Right lobe of liver (tissue), 6 donors: ENCODE results near the gene NPFF. TPM values are rescaled to one million over a fixed set of nuclear protein-coding genes. Genes with fewer than 3 reads are reported as not detected.
"Not testable (repeated sequence)": the region's sequence is repeated elsewhere in the genome, so short reads cannot be mapped to it uniquely, and the experiment has no call there.

Experiments used
- ATAC-seq, 4 donors: fragments of 200-7000 bp; cut with Tn5 transposase; one replicate each; pipeline ENCODE4 v1.9.1; 2020; ENCODE audit warnings: mild to moderate bottlenecking in 4 of 4, moderate library complexity in 4 of 4
- DNase-seq, 3 donors: peaks; one replicate each; pipeline ENCODE4 v3.0.0-alpha.2; 2020
- H3K27ac ChIP-seq, 3 donors: fragments of 200-600 bp; one replicate each; pipeline ENCODE4 v1.8.0; 2022
- H3K27me3 ChIP-seq, 2 donors: fragments of 200-600 bp; one replicate each; pipeline ENCODE4 v1.8.0; 2022
- H3K36me3 ChIP-seq, 4 donors: fragments of 200-600 bp; sonication (generic) in 1 of 4; one replicate each; pipeline versions ENCODE4 v1.5.1 to v1.8.0; 2017 to 2022; ENCODE audit warnings: control low read depth in 1 of 4
- H3K4me1 ChIP-seq, 4 donors: fragments of 200-600 bp; sonication (generic) in 1 of 4; one replicate each; pipeline versions ENCODE4 v1.5.1 to v1.8.0; 2017 to 2022; ENCODE audit warnings: control low read depth in 1 of 4
- H3K4me3 ChIP-seq, 3 donors: fragments of 200-600 bp; one replicate each; pipeline ENCODE4 v1.8.0; 2022
- H3K9me3 ChIP-seq, 4 donors: fragments of 200-600 bp; sonication (generic) in 1 of 4; one replicate each; pipeline versions ENCODE4 v1.5.1 to v1.8.0; 2017 to 2022; ENCODE audit warnings: control low read depth in 1 of 4
- POLR2A ChIP-seq: fragments of 450-650 bp; IDR thresholded peaks from one replicate; pipeline ENCODE4 v1.6.1; 2017; ENCODE audit warnings: antibody characterized with exemption, mild to moderate bottlenecking
- WGBS: methylation state at CpG from one replicate; pipeline ENCODE4 v1.1.6; 2018; ENCODE audit warnings: low coverage, low lambda C conversion rate; ENCODE audit not compliant: insufficient coverage; ENCODE audit errors: missing lambda C conversion rate; 5-methylcytosine and 5-hydroxymethylcytosine counted together
- intact Hi-C, 2 donors: fragments of 100-400 bp; cut with DNase I; formaldehyde crosslinking; loops; one replicate each; pipeline versions ENCODE4 v1.11.2 to v1.14.1; 2022
- long read RNA-seq: library from polyadenylated mRNA; unstranded; transcript quantifications from one replicate; pipeline ENCODE4 v2.0.0, GENCODE V29; 2019
- total RNA-seq, 6 experiments: library from RNA; depleted of rRNA in 2 of 6; stranded (reverse); fragments of >200 nt in 2 of 6; fragmentation: NEBNext Ultra II Directional in 3 of 6; extraction: Animal tissue kit (Norgen Biotek cat#: 25700) in 3 of 6; gene quantifications; one replicate each; pipeline versions ENCODE4 v1.1.0 to v1.2.4, GENCODE V29; 2016 to 2023
- TF ChIP-seq, protein P1 (sequence below), 4 donors: fragments of 200-600 bp in 3 of 4; fragments of 450-650 bp in 1 of 4; IDR thresholded peaks; one replicate each; pipeline versions ENCODE4 v1.5.1 to v1.8.0; 2016 to 2022; ENCODE audit warnings: antibody characterized with exemption in 4 of 4, mild to moderate bottlenecking in 2 of 4
- donor health status: DM: no; HTN: yes; CAD: no.
- donor health status: DM: no; HTN: no; CAD: no.
- donor health status: DM: no; HTN: no; CAD: no.
- donor health status: DM: no; HTN: yes; CAD: no.
- donor health status: DM: no; HTN: yes; CAD: no.

NPFF gene
- not detected for total RNA-seq
- long read RNA-seq: 0 reads

DNA sequence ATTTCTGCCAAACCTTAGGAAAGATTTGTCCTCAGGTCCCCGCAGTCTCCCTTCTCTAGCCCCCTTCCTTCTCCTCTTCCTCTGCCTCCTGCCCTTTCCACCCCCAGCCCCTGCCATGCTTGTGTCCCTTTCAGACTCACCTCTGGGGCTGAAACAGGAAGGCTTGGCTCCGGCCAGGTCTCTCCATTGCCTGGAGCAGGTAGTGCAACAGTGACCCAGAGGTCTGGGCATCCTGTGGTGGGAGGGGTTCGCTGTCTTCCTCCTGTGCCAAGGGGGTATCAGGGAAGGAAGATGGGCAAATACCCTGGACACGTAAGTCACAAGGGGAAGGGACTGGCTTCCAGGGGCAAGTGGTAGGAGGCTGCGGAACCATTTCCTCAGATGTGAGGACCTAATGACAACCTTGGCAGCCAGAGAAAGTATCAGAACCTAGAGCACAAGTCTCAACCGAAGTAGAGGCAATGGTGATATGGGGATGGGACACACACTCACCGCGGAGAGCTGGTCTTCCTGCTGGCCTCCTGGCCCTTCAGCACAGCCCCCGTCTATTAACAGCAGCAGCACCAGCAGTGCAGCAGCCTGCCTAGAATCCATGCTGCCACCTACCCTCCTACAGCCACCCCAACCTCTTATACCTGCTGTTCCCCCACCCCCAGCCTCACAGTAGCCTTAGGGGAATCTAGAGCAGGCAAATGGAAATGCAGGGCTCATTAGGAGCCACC, at the start of gene NPFF:
Gene NPFF (minus strand): TSS at position 604 of the 722 bp plus-strand sequence. CDS start 10 bp downstream, at position 594.
- Histone ChIP-seq H3K4me1 (peaks cover 0 to 8% (median 1%) of the 10 kb centered on the region in 4 donors), H3K27me3 (no peaks in the 10 kb centered on the region), H3K27ac (no peak within 1 kb of the TSS), H3K9me3 (no peaks in the 10 kb centered on the region), H3K4me3 (no peak within 1 kb of the TSS), H3K36me3 (peaks cover 0 to 21% (median 5%) of the 10 kb centered on the region in 4 donors)
- intact Hi-C loops: loop anchor here in 1 of 2 donors (10.0 kb wide), 1 partner anchor 182 kb away; the partner anchor contains the start of gene AAAS
- peak in 1 of 3 donors; percentile 28 for DNase-seq
- WGBS: 88% methylated on average over 3 of the region's 9 CpGs
- TF ChIP-seq, protein P1, sequence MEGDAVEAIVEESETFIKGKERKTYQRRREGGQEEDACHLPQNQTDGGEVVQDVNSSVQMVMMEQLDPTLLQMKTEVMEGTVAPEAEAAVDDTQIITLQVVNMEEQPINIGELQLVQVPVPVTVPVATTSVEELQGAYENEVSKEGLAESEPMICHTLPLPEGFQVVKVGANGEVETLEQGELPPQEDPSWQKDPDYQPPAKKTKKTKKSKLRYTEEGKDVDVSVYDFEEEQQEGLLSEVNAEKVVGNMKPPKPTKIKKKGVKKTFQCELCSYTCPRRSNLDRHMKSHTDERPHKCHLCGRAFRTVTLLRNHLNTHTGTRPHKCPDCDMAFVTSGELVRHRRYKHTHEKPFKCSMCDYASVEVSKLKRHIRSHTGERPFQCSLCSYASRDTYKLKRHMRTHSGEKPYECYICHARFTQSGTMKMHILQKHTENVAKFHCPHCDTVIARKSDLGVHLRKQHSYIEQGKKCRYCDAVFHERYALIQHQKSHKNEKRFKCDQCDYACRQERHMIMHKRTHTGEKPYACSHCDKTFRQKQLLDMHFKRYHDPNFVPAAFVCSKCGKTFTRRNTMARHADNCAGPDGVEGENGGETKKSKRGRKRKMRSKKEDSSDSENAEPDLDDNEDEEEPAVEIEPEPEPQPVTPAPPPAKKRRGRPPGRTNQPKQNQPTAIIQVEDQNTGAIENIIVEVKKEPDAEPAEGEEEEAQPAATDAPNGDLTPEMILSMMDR (IDR thresholded peaks at IDR 0.05): no peak
- no peak for TF ChIP-seq POLR2A
- ATAC-seq: no peak

DNA sequence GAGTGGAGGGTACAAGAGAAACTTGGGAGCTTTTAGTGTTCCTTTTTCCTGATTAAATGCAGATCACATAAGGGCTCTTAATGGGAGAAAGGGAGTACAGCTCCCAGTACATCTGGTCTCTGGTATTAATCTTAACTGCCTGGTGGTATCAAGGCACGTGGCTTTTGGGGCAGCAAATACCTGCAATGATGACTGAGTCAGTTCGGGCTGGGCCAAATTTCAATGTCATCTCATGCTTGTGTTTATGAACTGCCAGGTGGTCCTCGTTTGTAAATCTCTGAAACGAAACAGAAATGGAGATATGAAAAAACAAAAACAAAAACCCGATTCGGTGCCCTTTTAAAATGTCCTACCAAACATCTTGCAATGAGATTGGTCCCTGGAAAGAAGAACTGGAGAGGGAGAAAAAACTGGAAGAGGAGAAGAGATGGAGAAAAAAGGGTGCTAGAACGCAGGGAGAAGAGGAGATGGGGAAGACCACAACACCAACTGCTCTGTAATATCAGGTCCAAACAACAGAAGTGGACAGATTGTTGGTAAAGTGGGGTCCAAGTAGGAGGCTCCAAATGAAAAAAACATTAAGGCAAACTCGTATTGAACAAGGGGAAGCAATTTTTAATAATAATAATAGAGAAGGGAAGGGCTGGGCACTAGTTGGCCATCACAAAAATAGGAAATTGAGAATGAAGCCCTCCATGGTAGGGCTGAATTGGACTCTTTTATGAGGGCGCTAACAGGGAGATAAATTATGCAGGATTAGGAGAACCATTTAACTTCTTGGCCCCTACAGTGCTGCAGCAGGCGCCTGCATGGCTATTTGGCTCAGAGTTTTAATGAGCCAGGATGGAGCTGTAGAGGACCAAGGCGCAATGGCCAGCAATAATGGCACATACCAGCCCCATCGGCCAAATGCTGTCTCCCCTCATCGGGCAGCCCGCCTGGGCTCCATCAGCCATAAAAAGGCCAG, 45.4 kb upstream of the NPFF start:
- intact Hi-C loops: loop anchor here in 1 of 2 donors (10.0 kb wide), 1 partner anchor 192 kb away; no protein-coding TSS in a partner anchor
- Histone ChIP-seq H3K27ac (no peak overlapping the region), H3K27me3 (no peaks in the 10 kb centered on the region), H3K36me3 (peaks cover 0 to 29% (median 11%) of the 10 kb centered on the region in 4 donors), H3K4me3 (no peak overlapping the region), H3K4me1 (no peaks in the 10 kb centered on the region), H3K9me3 (no peaks in the 10 kb centered on the region)
- 92% methylated on average over 11 of the region's 14 CpGs for WGBS
- DNase-seq (no peak), ATAC-seq (no peak)
- TF ChIP-seq, protein P1 (IDR thresholded peaks at IDR 0.05): no peak
- TF ChIP-seq POLR2A: no peak

GRCh38 chr12:53551889-53552291, 44.6 kb upstream of the NPFF start:
- H3K4me3 ChIP-seq: no peak overlapping the region
- peaks cover 0 to 29% (median 11%) of the 10 kb centered on the region in 4 donors for H3K36me3 ChIP-seq
- DNase-seq: no peak
- H3K4me1 ChIP-seq: no peaks in the 10 kb centered on the region
- no peaks in the 10 kb centered on the region for H3K9me3 ChIP-seq
- TF ChIP-seq, protein P1 (IDR thresholded peaks at IDR 0.05): no peak
- TF ChIP-seq POLR2A: no peak
- 96% methylated on average over 2 of the region's 2 CpGs for WGBS
- H3K27me3 ChIP-seq: no peaks in the 10 kb centered on the region
- peak in 2 of 4 donors; percentile 28 to 52 for ATAC-seq
- no peak overlapping the region for H3K27ac ChIP-seq
- intact Hi-C loops: loop anchor here in 1 of 2 donors (10.0 kb wide), 1 partner anchor 193 kb away; no protein-coding TSS in a partner anchor

DNA sequence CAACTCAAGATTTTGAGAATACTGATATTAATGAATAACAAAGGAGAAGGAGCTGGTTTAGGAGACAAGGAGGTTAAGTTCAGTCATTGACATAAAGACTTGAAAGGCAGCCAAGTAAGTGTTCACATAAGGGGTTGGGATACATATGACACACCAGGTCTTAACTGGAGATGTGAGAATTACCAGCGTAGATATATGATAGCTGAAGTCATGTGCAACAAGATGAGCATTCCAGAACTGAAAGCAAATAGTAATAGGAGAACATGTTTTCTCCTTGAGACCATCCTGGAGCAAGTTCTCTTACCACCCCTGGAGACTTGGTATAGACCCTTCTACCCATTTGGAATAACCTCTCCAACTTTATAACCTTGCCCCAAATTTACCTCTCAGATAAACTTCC, 43.3 kb upstream of the NPFF start:
- Histone ChIP-seq H3K4me1 (peaks cover 0 to under 1% (median 0%) of the 10 kb centered on the region in 4 donors), H3K27ac (no peak overlapping the region), H3K36me3 (peaks cover 0 to 29% (median 11%) of the 10 kb centered on the region in 4 donors), H3K4me3 (no peak overlapping the region), H3K9me3 (no peaks in the 10 kb centered on the region), H3K27me3 (no peaks in the 10 kb centered on the region)
- TF ChIP-seq POLR2A: no peak
- TF ChIP-seq, protein P1 (IDR thresholded peaks at IDR 0.05): no peak
- no peak for DNase-seq
- intact Hi-C loops: loop anchor here in 1 of 2 donors (10.0 kb wide), 1 partner anchor 194 kb away; no protein-coding TSS in a partner anchor
- ATAC-seq: peak in 1 of 4 donors; percentile 42
- no CpG with 5 or more reads among the region's 1 CpG for WGBS

DNA sequence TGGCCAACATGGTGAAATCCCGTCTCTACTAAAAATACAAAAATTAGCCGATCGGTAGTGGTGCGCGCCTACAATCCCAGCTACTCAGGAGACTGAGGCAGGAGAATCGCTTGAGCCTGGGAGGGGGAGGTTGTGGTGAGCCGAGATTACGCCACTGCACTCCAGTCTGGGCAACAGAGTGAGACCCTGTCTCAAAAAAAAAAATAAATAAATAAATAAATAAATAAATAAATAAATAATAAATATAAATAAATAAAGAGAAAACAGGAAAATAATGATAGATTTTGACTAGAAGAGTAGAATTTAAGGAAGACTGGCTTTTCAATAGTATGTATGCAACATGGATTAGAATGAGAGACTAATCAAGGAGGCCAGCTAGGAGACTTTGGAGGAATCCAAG, 42.8 kb upstream of the NPFF start:
- not testable (repeated sequence) for H3K4me3 ChIP-seq, H3K27ac ChIP-seq, H3K4me1 ChIP-seq, ATAC-seq, H3K9me3 ChIP-seq, H3K27me3 ChIP-seq, DNase-seq
- intact Hi-C loops: loop anchor here in 1 of 2 donors (10.0 kb wide), 1 partner anchor 195 kb away; no protein-coding TSS in a partner anchor
- 94% methylated on average over 8 of the region's 8 CpGs for WGBS
- H3K36me3 ChIP-seq: peaks cover 0 to 29% (median 11%) of the 10 kb centered on the region in 4 donors

- intact Hi-C loops: loop anchor here in 1 of 2 donors (10.0 kb wide), 1 partner anchor 126 kb away; the partner anchor contains the start of gene ATP5MC2
- 96% methylated on average over 6 of the region's 6 CpGs for WGBS
- not testable (repeated sequence) for H3K27ac ChIP-seq, ATAC-seq, H3K27me3 ChIP-seq, H3K4me3 ChIP-seq, DNase-seq, H3K9me3 ChIP-seq
- H3K36me3 ChIP-seq: peaks cover 0 to 29% (median 11%) of the 10 kb centered on the region in 4 donors
- H3K4me1 ChIP-seq: peaks cover 0 to 23% (median 3%) of the 10 kb centered on the region in 4 donors
Observed at GRCh38 chr12:53548354-53548753, 41.1 kb upstream of the NPFF start.
